ENCODE data around the gene UNK. TPM values are rescaled to one million over a fixed set of nuclear protein-coding genes. Genes with fewer than 3 reads are reported as not detected.
"Not testable (repeated sequence)": the region's sequence is repeated elsewhere in the genome, so short reads cannot be mapped to it uniquely, and the experiment has no call there.

The UNK gene
- total RNA-seq, 1 experiment from 2014 or later, result 51.4 TPM

DNA sequence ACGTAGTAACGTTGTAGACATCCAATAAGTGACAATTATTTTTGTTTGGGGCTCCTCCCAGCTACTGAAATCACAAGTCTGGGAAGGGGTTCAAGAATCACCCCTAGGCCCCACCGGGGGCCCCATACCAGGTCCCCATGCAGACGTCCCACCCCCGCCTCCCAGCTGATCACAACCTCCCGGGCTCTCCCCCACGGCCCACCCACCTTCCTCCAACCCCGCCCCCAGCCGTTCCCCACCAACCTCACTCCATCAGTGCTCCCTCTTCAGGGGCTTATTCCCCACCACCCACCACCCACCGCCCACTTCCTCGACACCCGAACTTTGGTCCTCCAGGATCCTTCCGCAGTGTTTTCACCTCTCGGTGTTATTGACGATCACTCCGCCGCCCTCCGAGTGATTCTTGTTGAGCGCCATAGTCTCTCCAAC, 70.3 kb downstream of the UNK start:
- DNase-seq, result no peak
- peaks cover 11% of the 10 kb centered on the region for H3K4me1 ChIP-seq
- H3K36me3 ChIP-seq, result peaks cover 5% of the 10 kb centered on the region; the same call in 1 of the 2 replicates
- H3K4me3 ChIP-seq, result peak overlapping the region; percentile 69
- no peaks in the 10 kb centered on the region for H3K9me3 ChIP-seq (replicated peaks)
- H3K27me3 ChIP-seq, result no peaks in the 10 kb centered on the region
- no peak overlapping the region; the same call in 1 of the 2 replicates for H3K27ac ChIP-seq

- peak; percentile 100 for DNase-seq
- H3K4me1 ChIP-seq, result peaks cover 11% of the 10 kb centered on the region
- no peaks in the 10 kb centered on the region for H3K27me3 ChIP-seq
- no peaks in the 10 kb centered on the region for H3K9me3 ChIP-seq (replicated peaks)
- H3K4me3 ChIP-seq, result peak within 1 kb of the TSS; percentile 69
- peaks cover 5% of the 10 kb centered on the region; the same call in 1 of the 2 replicates for H3K36me3 ChIP-seq
- H3K27ac ChIP-seq, result peak within 1 kb of the TSS; percentile 92
Measured at GRCh38 chr17:75855310-75856061, 70.9 kb downstream of the UNK start, which contains the start of gene WBP2. WBP2 (minus strand) TSS chr17:75855335; CDS start chr17:75855297, 38 bp downstream.

- DNase-seq, result peak in 1 of 2 experiments; percentile 85
- Histone ChIP-seq H3K9me3 (replicated peaks) (no peaks in the 10 kb centered on the region), H3K27ac (peak overlapping the region; percentile 92)
Measured at GRCh38 chr17:75856062-75856756, 71.6 kb downstream of the UNK start.

DNA sequence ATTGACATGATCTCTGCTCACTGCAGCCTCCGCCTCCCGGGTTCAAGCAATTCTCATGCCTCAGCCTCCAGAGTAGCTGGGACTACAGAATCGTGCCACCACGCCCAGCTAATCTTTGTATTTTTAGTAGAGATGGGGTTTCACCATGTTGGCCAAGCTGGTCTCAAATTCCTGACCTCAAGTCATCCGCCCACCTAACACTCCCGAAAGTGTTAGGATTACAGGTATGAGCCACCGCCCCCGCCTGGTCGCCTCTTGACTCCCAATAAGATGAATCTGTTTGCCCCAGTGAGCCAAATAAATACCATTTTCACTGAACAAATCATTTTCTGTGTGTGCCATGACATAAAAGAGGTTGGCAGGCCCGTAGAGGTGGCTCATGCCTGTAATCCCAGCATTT, 74.8 kb downstream of the UNK start:
- peaks cover 28% of the 10 kb centered on the region for H3K4me1 ChIP-seq
- H3K9me3 ChIP-seq (replicated peaks), result not testable (repeated sequence)

More at GRCh38 chr17:75856062-75856756, 71.6 kb downstream of the UNK start:
- Histone ChIP-seq H3K27me3 (no peaks in the 10 kb centered on the region), H3K4me1 (peaks cover 11% of the 10 kb centered on the region), H3K36me3 (peaks cover 2% of the 10 kb centered on the region; the same call in 1 of the 2 replicates), H3K4me3 (peak overlapping the region; percentile 69)

DNA sequence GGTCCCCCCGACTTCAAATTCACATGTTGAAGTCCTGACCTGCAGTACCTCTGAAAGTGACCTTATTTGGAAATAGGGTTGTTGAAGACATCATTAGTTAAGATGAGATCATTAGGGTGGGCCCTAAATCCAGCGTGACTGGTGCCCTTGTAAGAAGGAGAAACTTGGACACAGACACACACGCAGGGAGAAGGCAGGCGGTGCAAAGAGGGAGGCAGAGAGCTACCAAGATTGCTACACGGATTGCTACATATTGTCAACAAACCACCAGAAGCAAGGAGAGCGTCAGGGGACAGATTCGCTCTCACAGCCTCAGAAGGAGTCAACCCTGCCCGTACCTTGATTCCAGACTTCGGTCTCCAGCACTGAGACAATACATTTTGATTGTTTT, 77.3 kb downstream of the UNK start:
- no peaks in the 10 kb centered on the region for H3K27me3 ChIP-seq
- no peaks in the 10 kb centered on the region for H3K36me3 ChIP-seq
- peak in 1 of 2 experiments; percentile 52 for DNase-seq
- H3K4me1 ChIP-seq, result peaks cover 28% of the 10 kb centered on the region
- no peak overlapping the region for H3K27ac ChIP-seq
- H3K4me3 ChIP-seq, result no peak overlapping the region
- H3K9me3 ChIP-seq (replicated peaks), result no peaks in the 10 kb centered on the region

More for the DNA sequence above, 74.8 kb downstream of the UNK start:
- not testable (repeated sequence) for H3K36me3 ChIP-seq, H3K27me3 ChIP-seq, H3K27ac ChIP-seq, DNase-seq, H3K4me3 ChIP-seq

DNA sequence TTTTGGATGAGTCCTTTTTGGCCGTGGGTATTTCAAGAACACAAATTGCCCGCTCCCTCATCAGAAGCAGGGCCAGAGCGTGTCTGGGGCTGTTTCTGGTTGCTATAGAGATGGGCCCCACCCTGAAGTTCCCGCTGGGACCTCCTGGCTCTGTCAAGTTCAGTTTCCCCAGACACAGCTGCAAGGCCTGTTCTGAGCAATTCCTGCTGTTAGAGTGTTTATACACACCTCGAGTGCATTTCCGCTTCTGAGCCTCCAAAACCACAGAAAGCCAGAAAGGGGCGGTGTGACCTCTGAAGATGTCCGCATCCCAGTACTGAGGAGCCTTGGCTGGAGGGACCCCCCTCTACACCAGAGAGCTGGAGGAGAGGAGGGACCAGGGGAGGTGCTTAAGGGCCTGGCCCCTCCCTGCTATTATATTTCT, 79.9 kb downstream of the UNK start:
- Histone ChIP-seq H3K4me1 (peaks cover 37% of the 10 kb centered on the region), H3K9me3 (replicated peaks) (no peaks in the 10 kb centered on the region), H3K4me3 (no peak overlapping the region), H3K27ac (no peak overlapping the region; the same call in 1 of the 2 replicates), H3K27me3 (no peaks in the 10 kb centered on the region), H3K36me3 (no peaks in the 10 kb centered on the region)
- DNase-seq, result peak; percentile 94 to 98

- not testable (repeated sequence) for H3K27ac ChIP-seq; H3K4me3 ChIP-seq; DNase-seq; H3K27me3 ChIP-seq; H3K36me3 ChIP-seq; H3K9me3 ChIP-seq (replicated peaks)
- peaks cover 41% of the 10 kb centered on the region for H3K4me1 ChIP-seq
Measured at GRCh38 chr17:75864887-75865286, 80.3 kb downstream of the UNK start.

DNA sequence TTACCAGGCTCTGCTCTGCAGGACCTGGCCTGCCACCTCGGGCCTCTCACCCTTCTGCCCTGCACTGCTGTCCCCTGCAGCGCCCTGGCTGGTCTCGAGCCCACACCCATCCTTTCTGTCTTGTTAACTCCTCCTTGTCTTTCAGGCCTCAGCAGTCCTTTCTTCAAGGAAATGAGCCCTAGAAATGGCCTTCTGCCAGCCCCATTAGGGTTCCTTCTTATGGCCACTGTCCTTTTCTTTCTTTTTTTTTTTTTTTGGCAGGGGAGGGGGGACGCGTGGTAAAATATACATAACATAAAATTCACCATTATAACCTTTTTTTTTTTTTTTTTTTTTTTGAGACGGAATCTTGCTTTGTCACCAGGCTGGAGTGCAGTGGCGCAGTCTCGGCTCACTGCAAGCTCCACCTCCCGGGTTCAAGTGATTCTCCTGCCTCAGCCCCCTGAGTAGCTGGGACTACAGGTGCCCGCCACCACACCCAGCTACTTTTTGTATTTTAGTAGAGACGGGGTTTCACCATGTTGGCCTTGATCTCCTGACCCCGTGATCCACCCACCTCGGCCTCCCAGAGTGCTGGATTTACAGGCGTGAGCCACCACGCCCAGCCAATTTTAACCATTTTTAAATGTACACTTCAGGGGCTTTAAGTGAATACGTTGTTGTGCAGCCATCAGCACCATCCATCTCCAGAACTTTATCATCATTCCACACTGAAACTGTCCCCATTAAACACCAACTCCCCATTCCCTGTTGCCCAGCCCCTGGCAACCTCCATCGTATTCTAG, 81.0 kb downstream of the UNK start:
- not testable (repeated sequence) for H3K27ac ChIP-seq; H3K9me3 ChIP-seq (replicated peaks); H3K36me3 ChIP-seq; H3K27me3 ChIP-seq; DNase-seq; H3K4me3 ChIP-seq
- peaks cover 44% of the 10 kb centered on the region for H3K4me1 ChIP-seq

DNA sequence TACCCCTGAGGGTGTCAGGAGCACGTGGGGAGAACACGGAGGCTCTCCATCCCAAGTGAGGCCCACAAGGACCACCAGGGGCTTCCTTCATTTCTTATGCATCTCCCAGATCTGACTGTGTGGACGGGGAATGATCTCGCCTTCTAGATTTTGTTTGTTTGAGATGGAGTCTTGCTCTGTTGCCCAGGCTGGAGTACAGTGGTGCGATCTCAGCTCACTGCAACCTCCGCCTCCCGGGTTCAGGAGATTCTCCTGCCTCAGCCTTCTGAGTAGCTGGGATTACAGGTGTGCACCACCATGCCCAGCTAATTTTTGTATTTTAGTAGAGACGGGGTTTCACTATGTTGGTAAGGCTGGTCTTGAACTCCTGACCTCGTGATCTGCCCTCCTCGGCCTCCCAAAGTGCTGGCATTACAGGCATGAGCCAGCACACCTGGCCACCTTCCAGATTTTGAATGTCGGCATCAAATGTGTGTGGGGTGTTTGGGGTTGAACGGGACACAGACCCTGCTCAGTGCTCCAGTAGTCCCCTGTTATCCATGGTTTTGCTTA, 84.2 kb downstream of the UNK start:
- H3K36me3 ChIP-seq; H3K9me3 ChIP-seq (replicated peaks); H3K27me3 ChIP-seq; DNase-seq: not testable (repeated sequence)
- H3K4me1 ChIP-seq, result peaks cover 40% of the 10 kb centered on the region
- H3K4me3 ChIP-seq, result peak overlapping the region; percentile 32
- H3K27ac ChIP-seq, result peak overlapping the region; percentile 58

GRCh38 chr17:75869282-75870141, 84.9 kb downstream of the UNK start:
- Histone ChIP-seq H3K9me3 (replicated peaks) (no peaks in the 10 kb centered on the region), H3K4me3 (peak overlapping the region; percentile 32), H3K27ac (peak overlapping the region; percentile 58)

DNA sequence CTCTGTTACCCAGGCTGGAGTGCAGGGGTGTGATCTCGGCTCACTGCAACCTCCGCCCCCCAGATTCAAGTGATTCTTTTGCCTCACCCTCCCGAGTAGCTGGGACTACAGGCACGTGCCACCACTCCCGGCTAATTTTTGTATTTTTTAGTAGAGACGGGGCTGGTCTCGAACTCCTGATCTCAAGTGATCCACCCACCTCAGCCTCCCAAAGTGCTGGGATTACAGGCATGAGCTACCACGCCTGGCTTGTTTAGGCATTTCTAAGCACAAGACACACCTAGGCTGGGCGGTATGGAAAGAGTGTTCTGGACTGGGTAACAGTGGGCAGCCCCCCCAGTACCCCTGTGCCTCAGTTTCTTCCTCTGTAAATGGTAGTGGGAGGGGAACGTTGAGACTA, 85.6 kb downstream of the UNK start:
- H3K4me1 ChIP-seq, result peaks cover 28% of the 10 kb centered on the region
- DNase-seq; H3K36me3 ChIP-seq; H3K27me3 ChIP-seq; H3K9me3 ChIP-seq (replicated peaks); H3K4me3 ChIP-seq: not testable (repeated sequence)
- peak overlapping the region; percentile 58 for H3K27ac ChIP-seq

More at GRCh38 chr17:75869282-75870141, 84.9 kb downstream of the UNK start:
- no peaks in the 10 kb centered on the region for H3K27me3 ChIP-seq
- H3K36me3 ChIP-seq, result no peaks in the 10 kb centered on the region
- DNase-seq, result peak; percentile 68 to 83
- H3K4me1 ChIP-seq, result peaks cover 34% of the 10 kb centered on the region

GRCh38 chr17:75872434-75873351, 88.1 kb downstream of the UNK start:
- no peaks in the 10 kb centered on the region for H3K27me3 ChIP-seq
- H3K9me3 ChIP-seq (replicated peaks), result no peaks in the 10 kb centered on the region
- H3K27ac ChIP-seq, result peak overlapping the region; percentile 40
- H3K36me3 ChIP-seq, result no peaks in the 10 kb centered on the region
- H3K4me3 ChIP-seq, result no peak overlapping the region
- peaks cover 43% of the 10 kb centered on the region for H3K4me1 ChIP-seq
- peak; percentile 84 for DNase-seq

Data from SJCRH30 (cell line).